Measurements from ENCODE around the gene NELFCD. TPM values are rescaled to one million over a fixed set of nuclear protein-coding genes. Genes with fewer than 3 reads are reported as not detected.

The NELFCD gene
- total RNA-seq, 1 experiment from 2014 or later: 174 TPM

DNA sequence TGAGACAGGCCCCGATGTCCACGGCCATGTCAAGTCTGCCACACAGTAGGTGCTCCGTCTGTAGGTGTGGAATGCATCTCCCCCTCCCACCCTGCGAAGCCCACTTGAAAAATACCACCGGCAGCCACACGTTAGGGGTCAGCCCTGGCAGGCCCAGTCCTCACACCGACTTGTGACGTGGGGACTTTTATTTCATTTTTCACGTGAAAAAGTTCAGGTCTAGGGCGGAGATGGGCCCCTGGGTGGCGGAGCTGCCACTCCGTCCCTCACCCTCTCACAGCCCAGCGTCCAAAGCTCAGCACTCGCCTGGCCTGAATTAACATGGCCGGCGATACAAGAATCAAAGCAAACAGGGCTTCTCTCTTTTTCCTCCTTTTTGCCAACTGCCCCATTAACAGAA lies 34.4 kb downstream of the NELFCD start:
- CTCF ChIA-PET: no interaction called here
- DNase-seq (ENCODE audit: low spot score): no peak
- Histone ChIP-seq H3K9me3 (ENCODE audit: low read depth, low read length, poor library complexity, severe bottlenecking) (no peaks in the 10 kb centered on the region), H3K27me3 (replicated peaks; ENCODE audit: insufficient read depth, low read depth, low read length, poor library complexity) (no peaks in the 10 kb centered on the region), H3K27ac (ENCODE audit: low read depth, low read length, poor library complexity, severe bottlenecking) (no peak overlapping the region), H3K4me1 (ENCODE audit: insufficient read depth, low read length, poor library complexity, severe bottlenecking) (peaks cover 2% of the 10 kb centered on the region), H3K36me3 (ENCODE audit: insufficient read depth, low read length, poor library complexity, severe bottlenecking) (no peaks in the 10 kb centered on the region), H3K4me3 (ENCODE audit: low read depth, low read length, poor library complexity, severe bottlenecking) (no peak overlapping the region)
- intact Hi-C loops (cut with micrococcal nuclease; ENCODE audit: unreplicated experiment): no loop called here
- BruUV-seq (replicated peaks): no TSS peak
- TF ChIP-seq, protein P1, sequence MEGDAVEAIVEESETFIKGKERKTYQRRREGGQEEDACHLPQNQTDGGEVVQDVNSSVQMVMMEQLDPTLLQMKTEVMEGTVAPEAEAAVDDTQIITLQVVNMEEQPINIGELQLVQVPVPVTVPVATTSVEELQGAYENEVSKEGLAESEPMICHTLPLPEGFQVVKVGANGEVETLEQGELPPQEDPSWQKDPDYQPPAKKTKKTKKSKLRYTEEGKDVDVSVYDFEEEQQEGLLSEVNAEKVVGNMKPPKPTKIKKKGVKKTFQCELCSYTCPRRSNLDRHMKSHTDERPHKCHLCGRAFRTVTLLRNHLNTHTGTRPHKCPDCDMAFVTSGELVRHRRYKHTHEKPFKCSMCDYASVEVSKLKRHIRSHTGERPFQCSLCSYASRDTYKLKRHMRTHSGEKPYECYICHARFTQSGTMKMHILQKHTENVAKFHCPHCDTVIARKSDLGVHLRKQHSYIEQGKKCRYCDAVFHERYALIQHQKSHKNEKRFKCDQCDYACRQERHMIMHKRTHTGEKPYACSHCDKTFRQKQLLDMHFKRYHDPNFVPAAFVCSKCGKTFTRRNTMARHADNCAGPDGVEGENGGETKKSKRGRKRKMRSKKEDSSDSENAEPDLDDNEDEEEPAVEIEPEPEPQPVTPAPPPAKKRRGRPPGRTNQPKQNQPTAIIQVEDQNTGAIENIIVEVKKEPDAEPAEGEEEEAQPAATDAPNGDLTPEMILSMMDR (conservative IDR thresholded peaks at IDR 0.05; ENCODE audit: low read depth, low read length): no peak
- TF ChIP-seq EZH2 (IDR thresholded peaks at IDR 0.05; ENCODE audit: borderline replicate concordance, low read depth, low read length, poor library complexity, severe bottlenecking): no peak
- POLR2A ChIA-PET (ENCODE audit: low non-redundant PET): no interaction called here

DNA sequence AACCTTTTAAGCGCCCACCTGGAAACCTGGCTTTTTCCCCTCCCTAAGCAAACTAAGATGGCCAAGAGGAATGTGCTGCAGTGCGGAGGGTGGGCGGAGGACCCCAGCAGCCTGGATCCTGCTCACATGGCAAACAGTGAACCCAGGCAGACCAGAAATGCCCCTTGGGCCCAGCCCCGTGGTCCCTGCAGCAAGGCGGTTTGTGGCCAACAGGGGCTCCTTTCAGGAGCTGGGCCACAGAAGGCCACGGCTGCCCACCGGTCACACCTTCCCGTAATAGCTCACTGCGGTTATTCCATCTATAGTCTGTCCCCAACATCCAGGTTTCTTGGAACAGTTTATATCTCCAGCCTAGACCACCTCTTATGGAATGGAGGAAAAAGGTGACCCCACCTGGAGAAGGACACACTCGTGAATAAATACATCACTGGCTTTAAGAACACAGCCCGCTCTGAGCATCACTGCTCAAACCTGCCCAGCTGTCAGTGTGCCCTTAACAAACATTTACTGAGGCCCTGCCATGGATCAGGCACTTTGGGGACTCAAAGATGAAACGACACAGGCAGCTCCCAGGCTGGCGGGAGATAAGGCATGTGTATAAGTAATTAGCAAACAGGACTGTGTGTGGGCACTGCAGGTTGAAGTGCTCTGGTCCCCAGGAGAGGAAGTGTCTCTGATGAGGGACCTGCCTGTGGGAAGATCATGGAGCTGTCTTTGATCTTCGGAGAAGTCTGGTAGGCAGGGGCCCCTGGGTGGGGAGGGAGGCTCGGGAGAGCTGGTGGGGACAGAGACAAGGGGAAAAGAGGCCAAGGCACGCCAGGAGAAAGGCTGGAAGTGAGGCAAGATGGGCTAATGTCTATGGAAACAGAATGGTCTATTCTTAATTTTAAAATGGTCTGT lies 35.0 kb downstream of the NELFCD start:
- no peak for DNase-seq (ENCODE audit: low spot score)
- POLR2A ChIA-PET (ENCODE audit: low non-redundant PET): interaction anchor here (1.0 kb wide), 1 partner anchor 29 kb away, joined by 3 read pairs; no protein-coding TSS in a partner anchor

DNA sequence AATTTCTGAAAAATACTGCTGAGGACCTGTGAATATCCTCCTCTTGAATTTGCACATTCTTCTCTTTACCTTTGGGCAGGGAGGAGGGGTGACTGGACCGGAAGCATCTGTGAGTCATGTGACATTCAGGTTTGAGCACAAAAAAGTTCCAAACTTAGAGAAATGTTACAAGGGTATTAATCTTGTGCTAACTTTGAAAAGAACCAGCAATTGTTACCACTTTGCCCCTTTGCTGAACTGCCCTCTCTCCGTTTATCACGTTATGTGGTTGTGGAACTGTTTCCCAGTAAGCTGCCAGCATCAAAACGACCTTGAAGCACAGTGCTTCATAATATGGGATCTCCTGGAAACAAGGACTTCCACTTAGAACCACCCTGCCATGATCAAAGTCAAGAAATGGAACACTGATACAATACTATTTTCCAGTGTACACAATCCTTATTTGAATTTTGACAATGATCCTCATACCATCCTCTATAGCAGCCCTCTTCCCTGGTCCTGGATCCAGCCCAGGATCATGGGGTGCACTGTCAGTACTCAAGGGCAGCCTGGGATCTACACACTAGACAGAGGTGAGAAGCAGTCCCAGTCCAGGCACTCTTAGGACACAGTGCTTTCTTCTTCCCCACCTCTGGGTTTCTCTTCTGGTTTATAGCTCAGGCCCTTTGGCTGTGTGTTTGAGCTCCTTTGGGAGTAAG lies 35.9 kb downstream of the NELFCD start:
- DNase-seq (ENCODE audit: low spot score): no peak
- intact Hi-C loops (cut with micrococcal nuclease; ENCODE audit: unreplicated experiment): no loop called here
- H3K36me3 ChIP-seq (ENCODE audit: insufficient read depth, low read length, poor library complexity, severe bottlenecking): no peaks in the 10 kb centered on the region
- POLR2A ChIA-PET (ENCODE audit: low non-redundant PET): interaction anchor here (1.0 kb wide), 1 partner anchor 30 kb away, joined by 3 read pairs; no protein-coding TSS in a partner anchor
- CTCF ChIA-PET: no interaction called here
- BruUV-seq (replicated peaks): no TSS peak
- no peaks in the 10 kb centered on the region for H3K9me3 ChIP-seq (ENCODE audit: low read depth, low read length, poor library complexity, severe bottlenecking)
- no peak overlapping the region for H3K4me3 ChIP-seq (ENCODE audit: low read depth, low read length, poor library complexity, severe bottlenecking)
- TF ChIP-seq EZH2 (IDR thresholded peaks at IDR 0.05; ENCODE audit: borderline replicate concordance, low read depth, low read length, poor library complexity, severe bottlenecking): no peak
- TF ChIP-seq, protein P1 (conservative IDR thresholded peaks at IDR 0.05; ENCODE audit: low read depth, low read length): no peak
- H3K27ac ChIP-seq (ENCODE audit: low read depth, low read length, poor library complexity, severe bottlenecking): no peak overlapping the region
- no peaks in the 10 kb centered on the region for H3K27me3 ChIP-seq (replicated peaks; ENCODE audit: insufficient read depth, low read depth, low read length, poor library complexity)
- peaks cover 15% of the 10 kb centered on the region for H3K4me1 ChIP-seq (ENCODE audit: insufficient read depth, low read length, poor library complexity, severe bottlenecking)

More for the DNA sequence above, 35.0 kb downstream of the NELFCD start:
- H3K4me1 ChIP-seq (ENCODE audit: insufficient read depth, low read length, poor library complexity, severe bottlenecking): peaks cover 7% of the 10 kb centered on the region
- no peaks in the 10 kb centered on the region for H3K36me3 ChIP-seq (ENCODE audit: insufficient read depth, low read length, poor library complexity, severe bottlenecking)
- H3K27ac ChIP-seq (ENCODE audit: low read depth, low read length, poor library complexity, severe bottlenecking): no peak overlapping the region
- no TSS peak for BruUV-seq (replicated peaks)
- no peak overlapping the region for H3K4me3 ChIP-seq (ENCODE audit: low read depth, low read length, poor library complexity, severe bottlenecking)
- H3K27me3 ChIP-seq (replicated peaks; ENCODE audit: insufficient read depth, low read depth, low read length, poor library complexity): no peaks in the 10 kb centered on the region
- TF ChIP-seq EZH2 (IDR thresholded peaks at IDR 0.05; ENCODE audit: borderline replicate concordance, low read depth, low read length, poor library complexity, severe bottlenecking): no peak
- TF ChIP-seq, protein P1 (conservative IDR thresholded peaks at IDR 0.05; ENCODE audit: low read depth, low read length): no peak
- H3K9me3 ChIP-seq (ENCODE audit: low read depth, low read length, poor library complexity, severe bottlenecking): no peaks in the 10 kb centered on the region
- intact Hi-C loops (cut with micrococcal nuclease; ENCODE audit: unreplicated experiment): no loop called here
- CTCF ChIA-PET: no interaction called here
